ENCODE results near the gene SUSD1.
"Not testable (repeated sequence)": the region's sequence is repeated elsewhere in the genome, so short reads cannot be mapped to it uniquely, and the experiment has no call there.

Gene SUSD1

DNA sequence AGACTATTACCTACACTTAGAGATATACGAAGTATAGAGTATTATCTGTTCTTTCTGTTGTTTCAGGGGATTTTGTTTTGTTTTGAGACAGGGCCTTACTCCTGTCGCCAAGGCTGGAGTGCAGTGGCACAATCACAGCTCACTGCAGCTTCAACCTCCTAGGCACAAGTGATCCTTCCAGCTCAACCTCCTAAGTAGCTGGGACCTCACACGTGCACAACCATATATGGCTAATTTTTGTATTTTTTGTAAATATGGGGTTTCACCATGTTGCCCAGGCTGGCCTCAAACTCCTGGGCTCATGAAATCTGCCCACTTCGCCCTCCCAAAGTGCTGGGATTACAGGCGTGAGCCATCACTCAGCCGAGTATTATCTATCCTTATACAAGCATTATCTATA lies 45.9 kb downstream of the SUSD1 start:
- WGBS: 92% methylated on average over 4 of the region's 6 CpGs
- Histone ChIP-seq H3K4me1 (ENCODE audit: insufficient read depth, low read length) (no peaks in the 10 kb centered on the region), H3K36me3 (ENCODE audit: insufficient read depth, low read length) (no peaks in the 10 kb centered on the region), H3K4me3 (ENCODE audit: low read length) (no peak overlapping the region), H3K9ac (ENCODE audit: low read depth, low read length) (no peak overlapping the region), H3K27me3 (ENCODE audit: insufficient read depth, low read length) (no peaks in the 10 kb centered on the region), H3K9me3 (ENCODE audit: insufficient read depth, low read depth, low read length) (no peaks in the 10 kb centered on the region), H3K27ac (ENCODE audit: low read depth, low read length) (no peak overlapping the region)

DNA sequence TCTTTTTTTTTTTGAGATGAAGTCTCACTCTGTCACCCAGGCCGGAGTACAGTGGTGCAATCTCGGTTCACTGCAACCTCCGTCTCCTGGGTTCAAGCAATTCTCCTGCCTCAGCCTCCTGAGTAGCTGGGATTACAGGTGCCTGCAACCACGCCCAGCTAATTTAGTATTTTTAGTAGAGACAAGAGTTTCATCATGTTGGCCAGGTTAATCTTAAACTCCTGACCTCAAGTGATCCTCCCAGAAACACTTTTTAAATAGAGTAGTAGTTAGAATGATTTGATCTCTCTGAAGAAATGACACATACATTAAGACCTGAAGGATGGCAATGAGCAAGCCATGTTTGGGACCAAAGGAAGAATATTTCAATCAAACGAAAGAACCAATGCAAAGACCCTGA lies 46.7 kb downstream of the SUSD1 start:
- not testable (repeated sequence) for H3K36me3 ChIP-seq (ENCODE audit: insufficient read depth, low read length); H3K4me3 ChIP-seq (ENCODE audit: low read length); H3K9me3 ChIP-seq (ENCODE audit: insufficient read depth, low read depth, low read length); H3K9ac ChIP-seq (ENCODE audit: low read depth, low read length); H3K4me1 ChIP-seq (ENCODE audit: insufficient read depth, low read length); H3K27ac ChIP-seq (ENCODE audit: low read depth, low read length); H3K27me3 ChIP-seq (ENCODE audit: insufficient read depth, low read length)
- 96% methylated on average over 5 of the region's 5 CpGs for WGBS

DNA sequence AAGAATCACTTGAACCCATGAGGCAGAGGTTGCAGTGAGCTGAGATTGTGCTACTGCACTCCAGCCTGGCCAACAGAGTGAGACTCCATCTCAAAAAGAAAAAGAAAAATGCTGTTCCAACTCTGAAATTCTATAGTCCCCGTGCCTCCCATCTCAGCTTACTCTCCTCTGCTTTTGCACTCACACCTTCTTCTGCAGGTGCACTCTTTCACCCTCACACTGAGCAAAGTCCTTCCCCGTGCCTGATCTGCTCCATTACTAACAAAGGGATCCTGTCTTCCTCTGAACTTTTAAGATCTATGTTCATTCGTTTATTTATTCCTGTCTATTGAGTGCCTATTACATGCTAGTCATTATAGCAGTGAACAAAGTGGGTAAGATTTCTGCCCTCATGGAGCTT lies 47.8 kb downstream of the SUSD1 start:
- 94% methylated on average over 3 of the region's 3 CpGs for WGBS
- Histone ChIP-seq H3K4me1 (ENCODE audit: insufficient read depth, low read length) (no peaks in the 10 kb centered on the region), H3K9me3 (ENCODE audit: insufficient read depth, low read depth, low read length) (no peaks in the 10 kb centered on the region), H3K4me3 (ENCODE audit: low read length) (no peak overlapping the region), H3K36me3 (ENCODE audit: insufficient read depth, low read length) (no peaks in the 10 kb centered on the region), H3K27ac (ENCODE audit: low read depth, low read length) (no peak overlapping the region), H3K9ac (ENCODE audit: low read depth, low read length) (no peak overlapping the region), H3K27me3 (ENCODE audit: insufficient read depth, low read length) (no peaks in the 10 kb centered on the region)

DNA sequence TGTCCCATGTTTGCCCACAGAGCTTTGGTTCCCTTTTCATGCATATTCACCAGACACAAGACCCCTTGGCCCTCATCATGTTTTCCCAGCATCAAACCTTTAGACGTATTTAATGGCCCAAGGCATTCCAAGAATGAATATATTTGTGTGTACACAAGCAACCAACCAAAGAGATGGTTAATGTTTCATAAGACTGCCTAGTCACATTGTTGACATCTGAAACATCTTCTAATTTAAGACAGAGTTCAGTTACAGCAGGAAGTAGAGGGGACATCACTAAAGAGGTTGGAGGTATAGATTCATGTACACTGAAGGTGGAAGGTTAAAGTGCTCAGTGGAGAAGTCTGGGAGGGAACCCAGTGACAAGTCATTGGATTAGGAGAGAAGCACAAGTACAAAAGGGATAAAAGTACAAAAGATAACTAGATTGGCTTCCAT lies 49.1 kb downstream of the SUSD1 start:
- no CpG with 5 or more reads among the region's 1 CpG for WGBS

DNA sequence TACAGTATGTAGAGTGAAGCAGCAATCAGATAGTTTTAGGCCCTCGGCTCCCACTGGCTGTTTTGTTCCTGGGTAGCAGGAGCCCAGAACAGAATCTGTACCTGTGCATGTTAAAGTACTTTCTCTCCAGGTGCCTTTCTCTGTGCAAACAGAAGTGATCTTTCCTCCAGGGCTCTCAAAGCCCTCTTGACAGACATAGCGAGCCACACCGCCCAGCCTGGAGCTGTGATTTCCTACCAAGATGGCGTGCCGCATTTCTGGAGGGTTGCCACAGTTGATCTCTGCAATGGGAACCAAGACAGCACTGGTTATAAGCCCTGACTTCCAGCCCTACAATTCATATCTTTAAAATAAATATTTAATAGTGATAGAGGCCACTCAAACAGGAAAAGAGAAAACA lies 50.9 kb downstream of the SUSD1 start:
- no peak overlapping the region for H3K9ac ChIP-seq (ENCODE audit: low read depth, low read length)
- WGBS: 93% methylated on average over 5 of the region's 5 CpGs
- peaks cover 19% of the 10 kb centered on the region for H3K4me1 ChIP-seq (ENCODE audit: insufficient read depth, low read length)
- H3K27me3 ChIP-seq (ENCODE audit: insufficient read depth, low read length): no peaks in the 10 kb centered on the region
- no peak overlapping the region for H3K27ac ChIP-seq (ENCODE audit: low read depth, low read length)
- no peaks in the 10 kb centered on the region for H3K36me3 ChIP-seq (ENCODE audit: insufficient read depth, low read length)
- no peaks in the 10 kb centered on the region for H3K9me3 ChIP-seq (ENCODE audit: insufficient read depth, low read depth, low read length)
- H3K4me3 ChIP-seq (ENCODE audit: low read length): no peak overlapping the region

More for the DNA sequence above, 49.1 kb downstream of the SUSD1 start:
- Histone ChIP-seq H3K4me1 (ENCODE audit: insufficient read depth, low read length) (peaks cover 6% of the 10 kb centered on the region; the same call in 1 of the 2 replicates), H3K9ac (ENCODE audit: low read depth, low read length) (no peak overlapping the region), H3K27ac (ENCODE audit: low read depth, low read length) (no peak overlapping the region), H3K9me3 (ENCODE audit: insufficient read depth, low read depth, low read length) (no peaks in the 10 kb centered on the region), H3K4me3 (ENCODE audit: low read length) (no peak overlapping the region), H3K36me3 (ENCODE audit: insufficient read depth, low read length) (no peaks in the 10 kb centered on the region), H3K27me3 (ENCODE audit: insufficient read depth, low read length) (no peaks in the 10 kb centered on the region)

DNA sequence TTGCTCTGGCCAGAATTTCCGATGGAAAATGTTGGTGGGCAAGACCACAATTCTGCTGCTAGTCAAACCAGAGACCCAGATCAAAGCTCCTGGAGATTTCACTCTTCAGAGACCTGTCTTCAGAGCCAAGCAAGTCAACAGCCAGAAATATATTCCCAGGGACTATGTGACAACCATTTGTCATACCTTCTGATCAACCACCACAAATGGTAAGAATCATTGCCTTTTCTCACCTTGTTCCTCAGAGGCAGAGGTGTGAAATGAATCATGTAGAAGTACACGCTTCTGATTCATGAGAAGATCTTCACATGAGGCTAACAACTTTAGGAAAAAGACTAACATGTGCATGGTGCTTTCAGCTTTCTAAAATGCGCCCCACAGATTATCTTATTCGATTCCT lies 53.5 kb downstream of the SUSD1 start:
- H3K4me1 ChIP-seq (ENCODE audit: insufficient read depth, low read length): peaks cover 19% of the 10 kb centered on the region
- no peak overlapping the region for H3K27ac ChIP-seq (ENCODE audit: low read depth, low read length)
- H3K9ac ChIP-seq (ENCODE audit: low read depth, low read length): no peak overlapping the region
- WGBS: 97% methylated on average over 4 of the region's 4 CpGs
- H3K4me3 ChIP-seq (ENCODE audit: low read length): no peak overlapping the region
- H3K9me3 ChIP-seq (ENCODE audit: insufficient read depth, low read depth, low read length): no peaks in the 10 kb centered on the region
- H3K36me3 ChIP-seq (ENCODE audit: insufficient read depth, low read length): no peaks in the 10 kb centered on the region
- H3K27me3 ChIP-seq (ENCODE audit: insufficient read depth, low read length): no peaks in the 10 kb centered on the region

DNA sequence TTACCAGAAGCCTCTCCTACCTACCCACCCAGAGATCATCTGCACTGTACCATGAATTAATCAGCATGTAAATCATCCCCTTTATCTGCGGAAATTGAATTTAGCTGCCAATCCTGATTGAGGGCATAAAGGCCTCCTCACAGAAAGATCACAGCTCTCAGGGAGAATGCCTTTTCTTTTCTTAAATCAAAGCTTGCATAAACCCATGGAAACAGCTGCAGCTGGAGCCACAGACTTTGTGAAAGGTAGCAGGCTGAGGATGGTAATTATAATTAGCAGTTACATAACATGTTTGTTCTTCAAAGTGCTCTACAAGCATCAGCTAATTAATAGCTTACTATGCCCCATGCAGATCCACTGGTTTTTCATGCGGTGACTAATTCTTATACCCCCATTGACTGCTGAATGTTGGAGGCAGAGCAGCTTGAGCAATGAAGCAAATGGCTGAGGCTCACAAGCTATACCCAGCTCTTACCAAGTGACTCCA lies 54.6 kb downstream of the SUSD1 start:
- Histone ChIP-seq H3K36me3 (ENCODE audit: insufficient read depth, low read length) (no peaks in the 10 kb centered on the region), H3K27me3 (ENCODE audit: insufficient read depth, low read length) (no peaks in the 10 kb centered on the region), H3K4me1 (ENCODE audit: insufficient read depth, low read length) (peaks cover 19% of the 10 kb centered on the region), H3K9ac (ENCODE audit: low read depth, low read length) (no peak overlapping the region), H3K27ac (ENCODE audit: low read depth, low read length) (no peak overlapping the region), H3K4me3 (ENCODE audit: low read length) (no peak overlapping the region), H3K9me3 (ENCODE audit: insufficient read depth, low read depth, low read length) (no peaks in the 10 kb centered on the region)
- WGBS: 58% methylated on average over 2 of the region's 2 CpGs

DNA sequence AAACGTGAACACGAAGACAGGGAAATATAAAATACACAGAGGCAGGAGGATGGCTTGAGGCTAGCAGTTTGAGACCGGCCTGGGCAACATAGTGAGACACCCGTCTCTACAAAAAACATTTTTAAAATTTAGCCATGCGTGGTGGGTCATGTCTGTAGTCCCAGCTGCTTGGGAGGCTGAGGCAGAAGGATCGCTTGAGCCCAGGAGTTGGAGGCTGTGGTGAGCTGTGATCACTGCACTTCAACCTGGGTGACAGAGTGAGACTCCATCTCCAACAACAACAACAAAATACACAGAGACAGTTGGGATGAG lies 55.1 kb downstream of the SUSD1 start:
- Histone ChIP-seq H3K9ac (ENCODE audit: low read depth, low read length) (no peak overlapping the region), H3K4me3 (ENCODE audit: low read length) (no peak overlapping the region), H3K4me1 (ENCODE audit: insufficient read depth, low read length) (peaks cover 19% of the 10 kb centered on the region), H3K36me3 (ENCODE audit: insufficient read depth, low read length) (no peaks in the 10 kb centered on the region), H3K27ac (ENCODE audit: low read depth, low read length) (no peak overlapping the region), H3K9me3 (ENCODE audit: insufficient read depth, low read depth, low read length) (no peaks in the 10 kb centered on the region), H3K27me3 (ENCODE audit: insufficient read depth, low read length) (no peaks in the 10 kb centered on the region)
- 94% methylated on average over 6 of the region's 6 CpGs for WGBS

DNA sequence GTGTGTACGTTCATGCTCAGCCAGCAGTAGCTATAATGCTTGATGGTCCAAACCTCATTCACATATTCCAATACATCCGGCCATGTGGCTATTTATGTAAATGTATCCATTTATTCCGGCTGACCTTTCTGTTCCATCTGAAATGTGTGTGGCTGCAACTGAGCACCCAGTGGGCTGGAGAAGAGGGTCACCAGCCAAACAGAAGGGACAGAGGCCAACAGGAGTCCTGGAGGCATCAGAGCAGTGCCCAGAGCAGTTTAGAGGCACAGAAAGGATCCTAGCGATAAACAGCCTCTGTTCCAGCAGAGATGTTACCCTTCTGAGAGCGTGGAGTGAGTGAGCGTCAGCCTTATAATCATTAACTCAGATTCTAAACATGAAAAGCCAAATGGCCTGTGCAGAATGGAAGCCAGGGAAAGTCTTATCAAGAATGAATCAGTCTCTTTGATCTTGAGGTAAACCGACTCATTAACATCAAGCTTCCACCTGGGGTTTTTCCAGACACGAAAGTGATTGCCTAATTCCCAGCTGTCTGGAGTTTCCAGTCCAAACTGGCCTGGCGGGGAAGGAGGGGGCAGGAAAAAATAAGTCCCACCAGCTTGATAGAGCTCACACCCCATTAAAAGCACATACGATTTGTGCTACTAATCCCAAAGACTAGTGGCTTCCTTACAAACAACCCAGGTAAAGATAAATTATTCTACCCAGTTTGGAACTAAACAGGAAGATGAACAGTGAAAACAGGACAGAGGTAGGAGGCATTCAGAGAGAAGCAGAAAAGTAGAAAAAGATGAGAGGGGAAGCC lies 55.7 kb downstream of the SUSD1 start:
- Histone ChIP-seq H3K9ac (ENCODE audit: low read depth, low read length) (no peak overlapping the region), H3K4me1 (ENCODE audit: insufficient read depth, low read length) (peaks cover 19% of the 10 kb centered on the region), H3K4me3 (ENCODE audit: low read length) (no peak overlapping the region), H3K9me3 (ENCODE audit: insufficient read depth, low read depth, low read length) (no peaks in the 10 kb centered on the region), H3K36me3 (ENCODE audit: insufficient read depth, low read length) (no peaks in the 10 kb centered on the region), H3K27ac (ENCODE audit: low read depth, low read length) (no peak overlapping the region), H3K27me3 (ENCODE audit: insufficient read depth, low read length) (no peaks in the 10 kb centered on the region)
- 82% methylated on average over 10 of the region's 10 CpGs for WGBS

DNA sequence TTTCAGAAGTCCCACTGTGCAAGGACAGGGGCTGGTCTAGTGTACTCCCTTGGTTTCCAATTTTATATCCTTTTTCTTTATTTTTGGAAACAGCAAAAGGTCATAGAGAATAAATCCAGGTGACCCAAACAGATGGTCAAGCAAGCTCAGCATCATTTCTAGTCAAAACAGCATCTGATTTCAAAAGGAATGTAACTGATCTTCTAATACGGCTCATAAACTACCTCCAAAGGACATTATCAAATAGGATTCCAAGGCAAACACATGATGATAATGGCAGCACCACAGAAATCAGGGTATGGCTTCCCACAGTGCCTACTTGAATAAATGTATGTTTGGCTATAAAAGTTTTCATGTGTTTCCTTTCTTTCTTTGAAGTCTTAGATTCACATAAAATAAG lies 57.1 kb downstream of the SUSD1 start:
- Histone ChIP-seq H3K27me3 (ENCODE audit: insufficient read depth, low read length) (no peaks in the 10 kb centered on the region), H3K9ac (ENCODE audit: low read depth, low read length) (no peak overlapping the region), H3K4me1 (ENCODE audit: insufficient read depth, low read length) (peaks cover 19% of the 10 kb centered on the region), H3K9me3 (ENCODE audit: insufficient read depth, low read depth, low read length) (no peaks in the 10 kb centered on the region), H3K27ac (ENCODE audit: low read depth, low read length) (no peak overlapping the region), H3K4me3 (ENCODE audit: low read length) (no peak overlapping the region), H3K36me3 (ENCODE audit: insufficient read depth, low read length) (no peaks in the 10 kb centered on the region)
- WGBS: 91% methylated on average over 1 of the region's 1 CpG

DNA sequence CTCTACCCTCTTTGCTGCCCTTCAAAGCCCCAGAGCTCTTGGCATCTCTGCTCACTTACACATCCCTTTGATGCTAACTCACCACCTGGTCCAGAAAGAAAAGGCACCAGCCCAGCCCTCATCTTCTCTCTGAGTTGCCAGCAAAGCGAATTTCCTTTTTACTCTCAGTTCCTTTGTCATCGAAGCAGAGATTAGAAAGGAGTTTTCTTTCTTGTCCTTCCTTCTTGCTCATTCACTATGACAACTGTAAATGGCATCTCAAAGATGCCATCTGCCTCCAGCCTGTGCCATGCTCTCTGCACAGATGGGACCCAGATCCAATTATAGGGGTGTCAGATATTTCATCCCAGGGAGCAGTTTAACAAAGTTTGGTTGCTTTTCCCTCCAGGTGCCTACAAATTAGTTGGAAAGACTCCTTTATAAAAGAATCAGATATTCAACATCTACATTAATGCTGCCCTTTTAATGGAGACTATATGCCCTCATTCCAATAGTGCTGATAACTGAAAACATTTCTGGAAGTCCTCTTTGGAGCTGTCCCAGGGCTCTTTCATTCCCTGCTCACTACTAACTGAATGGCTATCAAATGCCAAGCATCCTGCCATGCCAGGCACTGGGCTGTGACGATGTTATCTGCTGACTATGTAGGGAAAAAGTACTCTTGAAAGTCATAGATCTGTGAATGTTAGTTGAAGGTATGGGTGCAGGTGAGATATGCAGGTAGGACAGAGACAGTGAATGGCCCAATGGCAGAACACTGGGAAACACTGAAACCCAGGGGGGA lies 58.9 kb downstream of the SUSD1 start:
- peaks cover 15% of the 10 kb centered on the region for H3K4me1 ChIP-seq (ENCODE audit: insufficient read depth, low read length)
- H3K36me3 ChIP-seq (ENCODE audit: insufficient read depth, low read length): no peaks in the 10 kb centered on the region
- H3K4me3 ChIP-seq (ENCODE audit: low read length): no peak overlapping the region
- no peaks in the 10 kb centered on the region for H3K9me3 ChIP-seq (ENCODE audit: insufficient read depth, low read depth, low read length)
- 96% methylated on average over 3 of the region's 3 CpGs for WGBS
- H3K27ac ChIP-seq (ENCODE audit: low read depth, low read length): no peak overlapping the region
- H3K27me3 ChIP-seq (ENCODE audit: insufficient read depth, low read length): no peaks in the 10 kb centered on the region
- H3K9ac ChIP-seq (ENCODE audit: low read depth, low read length): no peak overlapping the region

Measured in HUES64 (cell line).